Measurements from ENCODE around the gene SFTA2. TPM values are rescaled to one million over a fixed set of nuclear protein-coding genes. Genes with fewer than 3 reads are reported as not detected.

Gene SFTA2
- polyA plus RNA-seq, 2 of the 4 experiments (the other 2 are of a cell fraction) = not detected

DNA sequence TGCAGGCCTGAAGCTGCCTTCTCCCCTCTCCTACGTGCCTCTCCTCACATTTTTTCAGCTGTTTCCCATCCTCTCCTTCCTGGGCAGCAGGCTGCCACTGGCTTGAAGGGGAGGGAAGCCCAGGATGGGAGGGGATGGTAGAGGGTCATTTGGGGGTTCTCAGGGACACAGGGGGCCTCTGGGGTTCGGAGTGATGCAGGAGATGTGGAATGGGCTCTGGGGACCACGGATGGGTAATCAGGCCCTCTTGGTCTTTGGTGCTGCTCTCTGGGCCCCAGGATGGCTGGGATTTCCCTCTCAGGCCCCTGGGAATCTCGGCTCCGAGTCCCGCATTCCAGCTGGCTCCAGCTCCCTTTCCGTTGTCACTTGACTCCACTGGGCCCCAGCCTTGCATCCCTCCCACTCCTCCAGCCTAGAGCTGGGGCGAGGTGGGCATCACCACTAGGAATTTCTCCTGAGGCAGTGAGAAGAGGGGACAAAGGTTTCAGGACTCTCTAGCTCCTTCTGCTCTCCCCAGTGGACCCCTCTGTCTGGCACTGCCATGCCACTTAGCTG lies 49.7 kb downstream of the SFTA2 start:
- TF ChIP-seq RCOR1 (IDR thresholded peaks at IDR 0.05; ENCODE audit: low read depth, low read length) = no peak
- TF ChIP-seq, protein P1, sequence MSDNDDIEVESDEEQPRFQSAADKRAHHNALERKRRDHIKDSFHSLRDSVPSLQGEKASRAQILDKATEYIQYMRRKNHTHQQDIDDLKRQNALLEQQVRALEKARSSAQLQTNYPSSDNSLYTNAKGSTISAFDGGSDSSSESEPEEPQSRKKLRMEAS (IDR thresholded peaks at IDR 0.05) = no peak
- TF ChIP-seq, protein P2, sequence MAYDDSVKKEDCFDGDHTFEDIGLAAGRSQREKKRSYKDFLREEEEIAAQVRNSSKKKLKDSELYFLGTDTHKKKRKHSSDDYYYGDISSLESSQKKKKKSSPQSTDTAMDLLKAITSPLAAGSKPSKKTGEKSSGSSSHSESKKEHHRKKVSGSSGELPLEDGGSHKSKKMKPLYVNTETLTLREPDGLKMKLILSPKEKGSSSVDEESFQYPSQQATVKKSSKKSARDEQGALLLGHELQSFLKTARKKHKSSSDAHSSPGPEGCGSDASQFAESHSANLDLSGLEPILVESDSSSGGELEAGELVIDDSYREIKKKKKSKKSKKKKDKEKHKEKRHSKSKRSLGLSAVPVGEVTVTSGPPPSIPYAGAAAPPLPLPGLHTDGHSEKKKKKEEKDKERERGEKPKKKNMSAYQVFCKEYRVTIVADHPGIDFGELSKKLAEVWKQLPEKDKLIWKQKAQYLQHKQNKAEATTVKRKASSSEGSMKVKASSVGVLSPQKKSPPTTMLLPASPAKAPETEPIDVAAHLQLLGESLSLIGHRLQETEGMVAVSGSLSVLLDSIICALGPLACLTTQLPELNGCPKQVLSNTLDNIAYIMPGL (CRISPR knock-in tag; IDR thresholded peaks at IDR 0.05; ENCODE audit: borderline replicate concordance) = no peak
- TF ChIP-seq HDAC2 (IDR thresholded peaks at IDR 0.05) = no peak
- no peak for TF ChIP-seq KDM1A (IDR thresholded peaks at IDR 0.05; ENCODE audit: low read depth)
- no peak for TF ChIP-seq FOSB (CRISPR knock-in tag; IDR thresholded peaks at IDR 0.05)
- no peak for TF ChIP-seq BHLHE40 (IDR thresholded peaks at IDR 0.05; ENCODE audit: low read depth, low read length)
- TF ChIP-seq, protein P3, sequence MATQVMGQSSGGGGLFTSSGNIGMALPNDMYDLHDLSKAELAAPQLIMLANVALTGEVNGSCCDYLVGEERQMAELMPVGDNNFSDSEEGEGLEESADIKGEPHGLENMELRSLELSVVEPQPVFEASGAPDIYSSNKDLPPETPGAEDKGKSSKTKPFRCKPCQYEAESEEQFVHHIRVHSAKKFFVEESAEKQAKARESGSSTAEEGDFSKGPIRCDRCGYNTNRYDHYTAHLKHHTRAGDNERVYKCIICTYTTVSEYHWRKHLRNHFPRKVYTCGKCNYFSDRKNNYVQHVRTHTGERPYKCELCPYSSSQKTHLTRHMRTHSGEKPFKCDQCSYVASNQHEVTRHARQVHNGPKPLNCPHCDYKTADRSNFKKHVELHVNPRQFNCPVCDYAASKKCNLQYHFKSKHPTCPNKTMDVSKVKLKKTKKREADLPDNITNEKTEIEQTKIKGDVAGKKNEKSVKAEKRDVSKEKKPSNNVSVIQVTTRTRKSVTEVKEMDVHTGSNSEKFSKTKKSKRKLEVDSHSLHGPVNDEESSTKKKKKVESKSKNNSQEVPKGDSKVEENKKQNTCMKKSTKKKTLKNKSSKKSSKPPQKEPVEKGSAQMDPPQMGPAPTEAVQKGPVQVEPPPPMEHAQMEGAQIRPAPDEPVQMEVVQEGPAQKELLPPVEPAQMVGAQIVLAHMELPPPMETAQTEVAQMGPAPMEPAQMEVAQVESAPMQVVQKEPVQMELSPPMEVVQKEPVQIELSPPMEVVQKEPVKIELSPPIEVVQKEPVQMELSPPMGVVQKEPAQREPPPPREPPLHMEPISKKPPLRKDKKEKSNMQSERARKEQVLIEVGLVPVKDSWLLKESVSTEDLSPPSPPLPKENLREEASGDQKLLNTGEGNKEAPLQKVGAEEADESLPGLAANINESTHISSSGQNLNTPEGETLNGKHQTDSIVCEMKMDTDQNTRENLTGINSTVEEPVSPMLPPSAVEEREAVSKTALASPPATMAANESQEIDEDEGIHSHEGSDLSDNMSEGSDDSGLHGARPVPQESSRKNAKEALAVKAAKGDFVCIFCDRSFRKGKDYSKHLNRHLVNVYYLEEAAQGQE (IDR thresholded peaks at IDR 0.05) = no peak
- no peak for TF ChIP-seq RFX5 (IDR thresholded peaks at IDR 0.05)
- no peak for TF ChIP-seq HOXB5 (CRISPR knock-in tag; IDR thresholded peaks at IDR 0.05)
- POLR2A ChIA-PET = interaction anchor here (0.6 kb wide), 1 partner anchor 155 kb away, joined by 4 read pairs; no protein-coding TSS in a partner anchor
- WGBS (ENCODE audit: missing lambda C conversion rate) = 85% methylated on average over 7 of the region's 8 CpGs
- peak overlapping the region; percentile 99; a peak in 5 of 6 replicates for H3K27ac ChIP-seq
- no peaks in the 10 kb centered on the region for H3K9me3 ChIP-seq
- CTCF ChIA-PET = interaction anchor here (0.6 to 3.7 kb wide), 9 partner anchors 13 to 203 kb away, joined by 3 to 25 read pairs (median 8); partner anchors contain the start of gene VARS2
- H3K4me3 ChIP-seq = no peak overlapping the region
- peak overlapping the region; percentile 74 for H3K4me2 ChIP-seq
- DNase-seq (ENCODE audit: low read depth in 1 of 2, low spot score in 1 of 2) (no peak), FAIRE-seq (no peak), ATAC-seq (no peak)
- H3K4me1 ChIP-seq = peaks cover 32% of the 10 kb centered on the region

DNA sequence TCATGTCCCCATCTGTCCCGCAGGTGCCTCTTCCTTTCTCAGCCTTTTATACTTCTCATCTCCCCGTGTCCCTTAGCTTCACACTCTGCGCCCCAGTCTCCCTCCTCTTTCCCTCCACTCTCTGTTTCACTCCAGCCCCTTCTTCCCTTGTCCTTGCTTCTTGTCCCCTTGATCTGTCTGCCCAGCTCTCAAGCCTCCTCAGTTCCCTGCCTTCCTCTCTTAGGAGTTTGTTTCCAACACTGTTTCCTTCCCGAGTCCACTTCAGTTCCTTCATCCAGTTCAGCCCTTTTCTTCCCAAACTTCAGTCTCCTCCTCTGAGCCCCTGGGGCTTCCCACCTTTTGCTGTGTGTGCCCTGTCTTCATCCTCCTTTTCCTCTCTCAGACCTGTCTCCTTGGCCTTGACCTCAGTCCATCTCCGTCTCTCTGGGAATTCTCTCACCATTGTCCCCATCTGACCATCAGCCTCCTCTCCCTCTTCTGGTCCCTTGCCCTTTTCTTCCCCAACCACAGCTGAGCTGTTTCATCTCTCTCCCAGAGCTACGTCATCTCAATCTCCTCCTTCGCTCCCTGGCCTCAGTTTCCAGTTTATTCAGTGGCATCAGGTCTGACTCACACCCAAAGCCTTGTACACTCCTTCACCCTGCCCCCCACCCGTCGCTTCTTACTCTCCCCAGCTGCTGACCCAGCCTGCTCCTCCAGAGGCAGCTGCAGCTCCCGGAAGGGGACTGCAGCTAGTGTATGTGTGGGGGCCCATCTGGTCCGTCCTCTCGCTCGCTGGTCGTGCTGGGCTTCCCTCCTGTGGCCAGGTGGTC lies 50.4 kb downstream of the SFTA2 start:
- no peak overlapping the region for H3K4me2 ChIP-seq
- no peak for TF ChIP-seq RNF2 (IDR thresholded peaks at IDR 0.05; ENCODE audit: borderline replicate concordance, low read depth)
- no peak for TF ChIP-seq EHMT2 (IDR thresholded peaks at IDR 0.05; ENCODE audit: low read depth)
- TF ChIP-seq FOXS1 (CRISPR knock-in tag; IDR thresholded peaks at IDR 0.05) = no peak
- TF ChIP-seq HEYL (CRISPR knock-in tag; IDR thresholded peaks at IDR 0.05) = no peak
- no peak for TF ChIP-seq BHLHE40 (IDR thresholded peaks at IDR 0.05; ENCODE audit: low read depth, low read length)
- TF ChIP-seq CBX8 (IDR thresholded peaks at IDR 0.05) = no peak
- TF ChIP-seq JUNB (IDR thresholded peaks at IDR 0.05) = no peak
- no peak for TF ChIP-seq ZNF302 (CRISPR knock-in tag; IDR thresholded peaks at IDR 0.05)
- TF ChIP-seq HOXA7 (CRISPR knock-in tag; IDR thresholded peaks at IDR 0.05) = no peak
- TF ChIP-seq KDM5A (IDR thresholded peaks at IDR 0.05) = no peak
- no peak for TF ChIP-seq FOSB (CRISPR knock-in tag; IDR thresholded peaks at IDR 0.05)
- no peak for TF ChIP-seq ZSCAN20 (CRISPR knock-in tag; IDR thresholded peaks at IDR 0.05)
- no peak for ATAC-seq
- DNase-seq (ENCODE audit: low read depth in 1 of 2, low spot score in 1 of 2) = no peak
- 88% methylated on average over 14 of the region's 14 CpGs for WGBS (ENCODE audit: missing lambda C conversion rate)
- no peak for FAIRE-seq
- ChIA-PET POLR2A (no interaction called here), CTCF (interaction anchor here (0.9 to 3.7 kb wide), 11 partner anchors 14 to 202 kb away, joined by 3 to 25 read pairs (median 8); partner anchors contain the start of gene VARS2)
- no peaks in the 10 kb centered on the region for H3K9me3 ChIP-seq
- no peak overlapping the region for H3K4me3 ChIP-seq
- peaks cover 30% of the 10 kb centered on the region for H3K4me1 ChIP-seq
- peak overlapping the region; percentile 99; a peak in 5 of 6 replicates for H3K27ac ChIP-seq

Small RNA genes lying within 50 kb of the gene (small RNA-seq; reads per million reads assigned to genes)
- gene RF00019 = 0 reads per million in 6 experiments

Other genes with a start within 250 kb of the SFTA2 start
- 20.6 and 25.4 TPM in 2 replicates for gene PPP1R18, start 245.5 kb downstream of the SFTA2 start, polyA plus RNA-seq (2011; rRNA removed)
- gene PPP1R18, start 245.5 kb downstream of the SFTA2 start, polyA plus RNA-seq (2017; fragmentation: RNase III; extraction: RNeasy Plus Mini Kit Qiagen cat#74134 plus additional on column Dnase treatment) = 16.2 to 17.7 TPM (median 17.1 TPM) in 3 replicates
- gene NRM, start 241.2 kb downstream of the SFTA2 start, polyA plus RNA-seq (2011; rRNA removed) = 11.3 and 12.4 TPM in 2 replicates
- gene NRM, start 241.2 kb downstream of the SFTA2 start, polyA plus RNA-seq (2017; fragmentation: RNase III; extraction: RNeasy Plus Mini Kit Qiagen cat#74134 plus additional on column Dnase treatment) = 13.0 to 14.5 TPM (median 13.0 TPM) in 3 replicates
- gene MDC1, start 214.9 kb downstream of the SFTA2 start, polyA plus RNA-seq (2011; rRNA removed) = 8.2 and 13.3 TPM in 2 replicates
- gene MDC1, start 214.9 kb downstream of the SFTA2 start, polyA plus RNA-seq (2017; fragmentation: RNase III; extraction: RNeasy Plus Mini Kit Qiagen cat#74134 plus additional on column Dnase treatment) = 14.9 to 21.4 TPM (median 16.5 TPM) in 3 replicates
- gene TUBB, start 211.8 kb downstream of the SFTA2 start, polyA plus RNA-seq (2011; rRNA removed) = 691 and 782 TPM in 2 replicates
- 1,022 to 1,121 TPM (median 1,044 TPM) in 3 replicates for gene TUBB, start 211.8 kb downstream of the SFTA2 start, polyA plus RNA-seq (2017; fragmentation: RNase III; extraction: RNeasy Plus Mini Kit Qiagen cat#74134 plus additional on column Dnase treatment)
- 135 and 136 TPM in 2 replicates for gene FLOT1, start 189.5 kb downstream of the SFTA2 start, polyA plus RNA-seq (2011; rRNA removed)
- 89.7 to 99.2 TPM (median 89.9 TPM) in 3 replicates for gene FLOT1, start 189.5 kb downstream of the SFTA2 start, polyA plus RNA-seq (2017; fragmentation: RNase III; extraction: RNeasy Plus Mini Kit Qiagen cat#74134 plus additional on column Dnase treatment)
- 116 and 202 TPM in 2 replicates for gene IER3, start 187.6 kb downstream of the SFTA2 start, polyA plus RNA-seq (2011; rRNA removed)
- gene IER3, start 187.6 kb downstream of the SFTA2 start, polyA plus RNA-seq (2017; fragmentation: RNase III; extraction: RNeasy Plus Mini Kit Qiagen cat#74134 plus additional on column Dnase treatment) = 89.1 to 108 TPM (median 104 TPM) in 3 replicates
- 19.8 and 25.8 TPM in 2 replicates for gene DDR1, start 47.7 kb downstream of the SFTA2 start, polyA plus RNA-seq (2011; rRNA removed)
- 31.9 to 44.2 TPM (median 43.5 TPM) in 3 replicates for gene DDR1, start 47.7 kb downstream of the SFTA2 start, polyA plus RNA-seq (2017; fragmentation: RNase III; extraction: RNeasy Plus Mini Kit Qiagen cat#74134 plus additional on column Dnase treatment)
- 19.7 and 24.8 TPM in 2 replicates for gene GTF2H4, start 24.0 kb downstream of the SFTA2 start, polyA plus RNA-seq (2011; rRNA removed)
- gene GTF2H4, start 24.0 kb downstream of the SFTA2 start, polyA plus RNA-seq (2017; fragmentation: RNase III; extraction: RNeasy Plus Mini Kit Qiagen cat#74134 plus additional on column Dnase treatment) = 24.1 to 28.6 TPM (median 24.9 TPM) in 3 replicates
- 15.5 and 16.1 TPM in 2 replicates for gene VARS2, start 17.9 kb downstream of the SFTA2 start, polyA plus RNA-seq (2011; rRNA removed)
- 12.4 to 15.2 TPM (median 15.0 TPM) in 3 replicates for gene VARS2, start 17.9 kb downstream of the SFTA2 start, polyA plus RNA-seq (2017; fragmentation: RNase III; extraction: RNeasy Plus Mini Kit Qiagen cat#74134 plus additional on column Dnase treatment)
- gene MUCL3, start 8.8 kb upstream of the SFTA2 start, polyA plus RNA-seq (2011; rRNA removed) = 0.01 and 0.07 TPM in 2 replicates
- gene MUCL3, start 8.8 kb upstream of the SFTA2 start, polyA plus RNA-seq (2017; fragmentation: RNase III; extraction: RNeasy Plus Mini Kit Qiagen cat#74134 plus additional on column Dnase treatment) = 0.03 to 0.08 TPM (median 0.04 TPM) in 3 replicates
- not detected in 2 replicates for gene MUC21, start 51.5 kb upstream of the SFTA2 start, polyA plus RNA-seq (2011; rRNA removed)
- not detected in 3 replicates for gene MUC21, start 51.5 kb upstream of the SFTA2 start, polyA plus RNA-seq (2017; fragmentation: RNase III; extraction: RNeasy Plus Mini Kit Qiagen cat#74134 plus additional on column Dnase treatment)
- gene MUC22, start 78.3 kb upstream of the SFTA2 start, polyA plus RNA-seq (2011; rRNA removed) = not detected in 2 replicates
- gene MUC22, start 78.3 kb upstream of the SFTA2 start, polyA plus RNA-seq (2017; fragmentation: RNase III; extraction: RNeasy Plus Mini Kit Qiagen cat#74134 plus additional on column Dnase treatment) = not detected in 3 replicates
- not detected in 2 replicates for gene C6orf15, start 180.4 kb upstream of the SFTA2 start, polyA plus RNA-seq (2011; rRNA removed)
- gene C6orf15, start 180.4 kb upstream of the SFTA2 start, polyA plus RNA-seq (2017; fragmentation: RNase III; extraction: RNeasy Plus Mini Kit Qiagen cat#74134 plus additional on column Dnase treatment) = not detected in 3 replicates
- gene PSORS1C1, start 182.6 kb upstream of the SFTA2 start, polyA plus RNA-seq (2011; rRNA removed) = 2.3 and 5.8 TPM in 2 replicates
- gene PSORS1C1, start 182.6 kb upstream of the SFTA2 start, polyA plus RNA-seq (2017; fragmentation: RNase III; extraction: RNeasy Plus Mini Kit Qiagen cat#74134 plus additional on column Dnase treatment) = 3.0 to 4.3 TPM (median 4.3 TPM) in 3 replicates
- gene CDSN, start 188.3 kb upstream of the SFTA2 start, polyA plus RNA-seq (2011; rRNA removed) = not detected in 2 replicates
- gene CDSN, start 188.3 kb upstream of the SFTA2 start, polyA plus RNA-seq (2017; fragmentation: RNase III; extraction: RNeasy Plus Mini Kit Qiagen cat#74134 plus additional on column Dnase treatment) = not detected in 3 replicates
- gene PSORS1C2, start 206.9 kb upstream of the SFTA2 start, polyA plus RNA-seq (2011; rRNA removed) = not detected in 2 replicates
- 0.08 TPM in 1 of 3 replicates, not detected in the others for gene PSORS1C2, start 206.9 kb upstream of the SFTA2 start, polyA plus RNA-seq (2017; fragmentation: RNase III; extraction: RNeasy Plus Mini Kit Qiagen cat#74134 plus additional on column Dnase treatment)
- gene CCHCR1, start 225.6 kb upstream of the SFTA2 start, polyA plus RNA-seq (2011; rRNA removed) = 7.4 and 8.6 TPM in 2 replicates
- 15.2 to 15.3 TPM (median 15.3 TPM) in 3 replicates for gene CCHCR1, start 225.6 kb upstream of the SFTA2 start, polyA plus RNA-seq (2017; fragmentation: RNase III; extraction: RNeasy Plus Mini Kit Qiagen cat#74134 plus additional on column Dnase treatment)
- 6.4 and 7.4 TPM in 2 replicates for gene TCF19, start 226.4 kb upstream of the SFTA2 start, polyA plus RNA-seq (2011; rRNA removed)
- 10.1 to 11.2 TPM (median 10.8 TPM) in 3 replicates for gene TCF19, start 226.4 kb upstream of the SFTA2 start, polyA plus RNA-seq (2017; fragmentation: RNase III; extraction: RNeasy Plus Mini Kit Qiagen cat#74134 plus additional on column Dnase treatment)
- gene POU5F1, start 238.5 kb upstream of the SFTA2 start, polyA plus RNA-seq (2011; rRNA removed) = 2.7 and 3.9 TPM in 2 replicates
- 2.7 to 3.5 TPM (median 2.8 TPM) in 3 replicates for gene POU5F1, start 238.5 kb upstream of the SFTA2 start, polyA plus RNA-seq (2017; fragmentation: RNase III; extraction: RNeasy Plus Mini Kit Qiagen cat#74134 plus additional on column Dnase treatment)

Data from A549 (cell line).